Measurements from ENCODE around the gene MRPL34. TPM values are rescaled to one million over a fixed set of nuclear protein-coding genes. Genes with fewer than 3 reads are reported as not detected.

Gene MRPL34
- total RNA-seq, 4 donors from 2014 or later = 42.7 to 89.5 (median 73.1) TPM

DNA sequence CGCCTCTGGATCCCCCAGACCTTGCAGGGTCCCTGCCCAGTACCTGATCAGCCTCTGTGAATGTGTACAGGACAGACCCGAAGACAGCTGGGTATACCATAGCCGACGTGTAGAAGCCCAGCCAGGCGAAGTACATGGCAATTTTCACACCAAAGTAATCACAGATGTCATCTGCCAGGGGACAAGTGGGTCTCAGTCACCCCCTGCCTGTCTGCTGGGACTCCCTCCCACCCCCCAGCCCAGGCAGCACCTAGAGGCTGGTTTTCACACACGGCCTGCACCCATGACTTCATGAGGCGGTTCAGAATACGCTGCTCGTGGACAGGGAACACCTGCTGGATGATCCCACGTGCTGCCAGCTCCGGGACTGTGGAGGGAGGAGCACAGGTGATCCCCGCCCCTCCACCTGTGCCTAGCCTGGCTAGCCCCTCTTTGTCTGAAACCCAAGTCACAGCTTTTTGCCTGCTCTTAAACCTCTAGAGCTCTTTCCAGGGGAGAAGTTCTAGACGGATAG, 25.4 kb downstream of the MRPL34 start:
- Histone ChIP-seq H3K9me3 (no peaks in the 10 kb centered on the region), H3K36me3 (no peaks in the 10 kb centered on the region), H3K4me1 (peaks cover 56% of the 10 kb centered on the region), H3K4me3 (no peak overlapping the region), H3K27me3 (peaks cover 13% of the 10 kb centered on the region), H3K27ac (no peak overlapping the region)
- 87% methylated on average over 8 of the region's 13 CpGs for WGBS
- TF ChIP-seq POLR2AphosphoS5 (IDR thresholded peaks at IDR 0.05) = no peak
- TF ChIP-seq CTCF (IDR thresholded peaks at IDR 0.05) = no peak
- TF ChIP-seq EP300 (IDR thresholded peaks at IDR 0.05) = no peak
- no peak for TF ChIP-seq POLR2A (IDR thresholded peaks at IDR 0.05)
- DNase-seq (ENCODE audit: low spot score in 2 of 2) = no peak

DNA sequence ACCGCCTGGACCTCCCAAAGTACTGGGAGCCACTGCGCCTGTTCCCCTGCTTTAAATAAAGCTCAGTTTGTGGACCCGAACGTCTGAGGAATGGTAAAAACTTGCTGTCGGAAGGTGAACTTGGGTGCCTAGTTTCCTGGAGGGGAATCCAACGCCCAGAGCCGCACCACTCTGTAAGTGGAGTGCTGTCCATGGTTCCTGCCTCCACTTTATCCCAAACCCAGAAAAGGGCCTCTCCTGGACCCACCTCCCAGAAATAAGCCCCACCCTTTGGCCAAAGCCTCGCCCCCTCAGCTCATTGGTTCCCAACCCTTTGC, 26.6 kb downstream of the MRPL34 start:
- Histone ChIP-seq H3K4me3 (no peak overlapping the region), H3K9me3 (no peaks in the 10 kb centered on the region), H3K36me3 (no peaks in the 10 kb centered on the region), H3K27me3 (peaks cover 13% of the 10 kb centered on the region), H3K4me1 (peaks cover 53% of the 10 kb centered on the region), H3K27ac (no peak overlapping the region)
- WGBS = 94% methylated on average over 8 of the region's 8 CpGs
- TF ChIP-seq POLR2AphosphoS5 (IDR thresholded peaks at IDR 0.05) (no peak), CTCF (IDR thresholded peaks at IDR 0.05) (no peak), EP300 (IDR thresholded peaks at IDR 0.05) (no peak), POLR2A (IDR thresholded peaks at IDR 0.05) (no peak)
- no peak for DNase-seq (ENCODE audit: low spot score in 2 of 2)

DNA sequence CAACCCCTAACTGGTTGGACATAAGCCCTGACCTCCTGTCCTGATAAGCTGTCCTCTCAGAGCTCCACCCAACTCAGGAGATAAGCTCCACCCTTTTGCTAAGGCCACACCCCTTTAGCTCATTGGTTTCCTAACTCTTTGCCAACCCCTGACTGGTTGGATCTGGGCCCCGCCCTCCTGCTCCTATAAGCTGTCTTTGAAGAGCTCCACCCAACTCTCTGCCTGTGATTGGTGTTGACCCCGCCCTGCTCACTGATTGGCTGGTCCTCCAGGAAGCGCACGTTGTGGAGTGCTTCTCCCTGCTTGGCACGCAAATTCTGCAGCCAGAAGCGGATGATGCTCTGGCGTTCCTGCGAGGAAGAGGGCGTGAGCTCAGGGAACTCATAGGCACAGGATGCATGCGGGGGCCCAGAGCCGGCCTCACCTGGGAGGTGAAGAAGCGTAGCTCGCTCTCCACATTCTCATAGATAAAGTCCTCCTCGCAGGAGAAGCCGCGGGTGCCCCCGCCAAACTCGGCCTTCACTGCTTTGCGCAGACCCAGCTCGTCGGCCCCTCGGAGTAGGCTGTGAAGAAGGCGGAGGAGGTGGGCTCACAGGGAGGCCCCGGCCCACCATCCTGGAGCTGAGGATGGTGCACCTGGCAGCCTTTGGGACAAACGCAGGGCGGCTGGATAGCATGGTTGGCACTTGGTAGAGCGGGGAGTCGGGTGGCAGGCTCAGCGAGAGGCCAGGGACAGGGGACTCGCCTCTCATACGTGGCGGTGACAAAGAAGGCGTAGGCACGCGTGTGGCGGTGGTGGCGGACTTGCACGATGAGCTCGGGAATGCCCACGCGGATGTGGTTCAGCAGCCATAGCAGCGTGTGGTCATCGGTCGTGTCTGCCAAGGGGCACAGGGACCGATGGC, 27.3 kb downstream of the MRPL34 start:
- H3K27ac ChIP-seq = no peak overlapping the region
- WGBS = 93% methylated on average over 45 of the region's 45 CpGs
- peaks cover 51% of the 10 kb centered on the region for H3K4me1 ChIP-seq
- peak in 1 of 2 donors; percentile 66 for DNase-seq (ENCODE audit: low spot score in 2 of 2)
- H3K4me3 ChIP-seq = no peak overlapping the region
- TF ChIP-seq EP300 (IDR thresholded peaks at IDR 0.05) (no peak), POLR2A (IDR thresholded peaks at IDR 0.05) (peak in 1 of 2 donors; percentile 11)
- H3K36me3 ChIP-seq = no peaks in the 10 kb centered on the region
- H3K27me3 ChIP-seq = peaks cover 13% of the 10 kb centered on the region
- no peaks in the 10 kb centered on the region for H3K9me3 ChIP-seq

GRCh38 chr19:17333611-17334413, 28.1 kb downstream of the MRPL34 start:
- Histone ChIP-seq H3K4me3 (peak overlapping the region; percentile 74), H3K9me3 (no peaks in the 10 kb centered on the region), H3K4me1 (peaks cover 51% of the 10 kb centered on the region), H3K27ac (peak overlapping the region; percentile 78), H3K36me3 (no peaks in the 10 kb centered on the region), H3K27me3 (peaks cover 13% of the 10 kb centered on the region)
- TF ChIP-seq EP300 (IDR thresholded peaks at IDR 0.05) (no peak), POLR2A (IDR thresholded peaks at IDR 0.05) (no peak), POLR2AphosphoS5 (IDR thresholded peaks at IDR 0.05) (no peak), CTCF (IDR thresholded peaks at IDR 0.05) (no peak)
- WGBS = 31% methylated on average over 18 of the region's 52 CpGs
- DNase-seq (ENCODE audit: low spot score in 2 of 2) = peak in 1 of 2 donors; percentile 76

DNA sequence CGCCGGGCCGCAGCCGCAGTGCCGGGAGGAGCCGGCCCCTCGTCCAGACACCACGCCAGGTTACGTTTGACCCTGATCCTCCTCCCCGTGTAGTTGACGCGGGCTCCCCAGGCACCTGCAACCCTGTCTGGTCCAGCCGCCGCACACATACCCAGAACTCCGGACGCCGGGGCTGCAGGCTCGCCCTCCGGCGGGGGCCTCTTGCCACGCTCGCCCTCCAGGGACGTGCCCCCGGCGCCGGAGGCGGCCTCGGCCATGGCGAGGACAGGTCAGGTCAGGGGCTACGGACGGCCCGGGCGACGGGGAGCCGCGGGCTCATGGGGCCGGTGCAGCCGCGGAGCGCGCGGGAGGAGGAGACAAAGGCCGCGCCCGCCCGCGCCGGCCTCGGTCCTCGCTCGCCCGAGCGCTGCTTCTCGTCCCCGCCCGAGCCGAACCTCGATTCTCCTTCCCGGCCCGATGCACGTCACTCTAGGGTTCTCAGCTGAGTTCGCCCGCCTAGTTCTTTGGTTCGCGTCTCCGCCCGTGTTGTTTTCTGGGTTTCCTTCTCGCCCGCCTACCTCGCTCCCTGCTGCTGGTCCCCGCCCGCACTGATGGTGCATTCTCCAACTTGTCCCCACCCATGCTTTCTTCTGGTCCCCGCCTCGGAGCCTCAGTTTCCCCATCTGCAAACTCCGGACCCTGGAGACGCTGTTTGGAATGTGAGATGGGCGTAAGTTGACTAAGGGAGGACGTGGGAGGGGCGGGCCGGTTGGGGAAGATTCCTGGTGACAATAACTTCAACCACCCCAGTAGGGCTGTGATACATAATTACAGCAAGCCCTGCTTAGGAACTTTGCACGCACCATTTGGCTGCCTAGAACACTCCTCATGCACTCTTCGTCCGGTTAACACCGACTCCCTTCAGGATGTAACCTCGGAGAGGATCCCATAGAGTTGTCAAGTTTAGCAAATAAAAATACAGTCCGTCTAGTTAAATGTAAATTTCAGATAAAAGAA, 29.0 kb downstream of the MRPL34 start, which contains the start of gene ANO8:
ANO8 (minus strand) TSS at position 442 of the 996 bp plus-strand sequence; CDS start at position 257, 185 bp downstream.
- TF ChIP-seq POLR2AphosphoS5 (IDR thresholded peaks at IDR 0.05) = peak in 1 of 3 donors; percentile 51
- no peak for TF ChIP-seq POLR2A (IDR thresholded peaks at IDR 0.05)

More for the DNA sequence above, 29.0 kb downstream of the MRPL34 start, which contains the start of gene ANO8:
- Histone ChIP-seq H3K27ac (peak within 1 kb of the TSS; percentile 78), H3K9me3 (no peaks in the 10 kb centered on the region), H3K36me3 (no peaks in the 10 kb centered on the region), H3K4me3 (peak within 1 kb of the TSS; percentile 74), H3K27me3 (peaks cover 7% of the 10 kb centered on the region), H3K4me1 (peaks cover 45% of the 10 kb centered on the region)
- WGBS = 3% methylated on average over 37 of the region's 86 CpGs
- DNase-seq (ENCODE audit: low spot score in 2 of 2) = peak; percentile 97
